CD14-positive monocyte (primary cell): ENCODE measurements around the gene IGSF9B. TPM values are rescaled to one million over a fixed set of nuclear protein-coding genes. Genes with fewer than 3 reads are reported as not detected.

Experiments
- DNase-seq, 3 donors: peaks; one replicate each; pipeline ENCODE4 v3.0.0-alpha.2; 2011 to 2022
- H2AFZ ChIP-seq: 2 replicates; pipeline ENCODE4 v1.6.0; 2012; ENCODE audit warnings: mild to moderate bottlenecking, low read depth, low read length, inconsistent platforms; ENCODE audit not compliant: insufficient read depth, poor library complexity, severe bottlenecking
- H3K27ac ChIP-seq, 2 donors: 1 replicate in 1 of 2; 2 replicates in 1 of 2; pipeline ENCODE4 v1.5.1; 2012 to 2013; ENCODE audit warnings: low read length in 2 of 2, control low read depth in 1 of 2, inconsistent platforms in 1 of 2, low read depth in 1 of 2, mild to moderate bottlenecking in 1 of 2
- H3K27me3 ChIP-seq, 2 donors: one replicate each; pipeline versions ENCODE4 v1.6.0 to v1.6.1; 2011 to 2013; ENCODE audit warnings: low read length in 2 of 2; ENCODE audit not compliant: control insufficient read depth in 2 of 2, insufficient read depth in 2 of 2
- H3K36me3 ChIP-seq, 2 donors: replicated peaks in 1 of 2; 1 replicate in 1 of 2; 2 replicates in 1 of 2; pipeline versions ENCODE4 v1.5.1 to v1.6.1; 2012 to 2013; ENCODE audit warnings: low read length in 2 of 2, control low read depth in 1 of 2, inconsistent platforms in 1 of 2, mild to moderate bottlenecking in 1 of 2; ENCODE audit not compliant: insufficient read depth in 2 of 2, control insufficient read depth in 1 of 2
- H3K4me1 ChIP-seq, 2 donors: 1 replicate in 1 of 2; 2 replicates in 1 of 2; pipeline versions ENCODE4 v1.5.1 to v1.6.1; 2012 to 2013; ENCODE audit warnings: low read length in 2 of 2, control low read depth in 1 of 2, inconsistent platforms in 1 of 2, mild to moderate bottlenecking in 1 of 2, moderate library complexity in 1 of 2; ENCODE audit not compliant: insufficient read depth in 2 of 2, control insufficient read depth in 1 of 2
- H3K4me2 ChIP-seq: replicated peaks from 2 replicates; pipeline ENCODE3; 2012; ENCODE audit warnings: low read length, moderate library complexity, mild to moderate bottlenecking; ENCODE audit not compliant: poor library complexity, severe bottlenecking; ENCODE audit errors: extremely low read depth
- H3K4me3 ChIP-seq, 3 experiments: fragments of 200-600 bp in 1 of 3; sonication (generic) in 1 of 3; replicated peaks in 1 of 3; 1 replicate in 2 of 3; 2 replicates in 1 of 3; pipeline ENCODE4 v1.5.1; 2011 to 2013; ENCODE audit warnings: low read length in 3 of 3, mild to moderate bottlenecking in 3 of 3, control low read depth in 2 of 3, low read depth in 2 of 3, inconsistent platforms in 1 of 3, moderate library complexity in 1 of 3
- H3K79me2 ChIP-seq: 2 replicates; pipeline ENCODE4 v1.6.0; 2012; ENCODE audit warnings: mild to moderate bottlenecking, control low read depth, inconsistent platforms, low read length, moderate library complexity; ENCODE audit not compliant: insufficient read depth
- H3K9ac ChIP-seq: 2 replicates; pipeline ENCODE4 v1.6.0; 2017; ENCODE audit warnings: low read length, mild to moderate bottlenecking; ENCODE audit not compliant: insufficient read depth, poor library complexity, severe bottlenecking
- H3K9me3 ChIP-seq, 2 donors: replicated peaks in 1 of 2; 1 replicate in 1 of 2; 2 replicates in 1 of 2; pipeline versions ENCODE4 v1.5.1 to v1.6.1; 2012 to 2013; ENCODE audit warnings: low read length in 2 of 2, control low read depth in 1 of 2; ENCODE audit not compliant: control insufficient read depth in 1 of 2, insufficient read depth in 1 of 2
- H4K20me1 ChIP-seq: 2 replicates; pipeline ENCODE4 v1.6.0; 2012; ENCODE audit warnings: mild to moderate bottlenecking, low read length, control low read depth, moderate library complexity; ENCODE audit not compliant: insufficient read depth
- H3K27ac Mint-ChIP-seq, 7 donors: one replicate each; pipeline ENCODE4 v1.8.0; 2020; ENCODE audit warnings: mild to moderate bottlenecking in 7 of 7, mixed read lengths in 7 of 7, moderate library complexity in 6 of 7, inconsistent platforms in 2 of 7
- H3K27me3 Mint-ChIP-seq, 3 donors: one replicate each; pipeline ENCODE4 v1.8.0; 2021 to 2022; ENCODE audit warnings: low read depth in 3 of 3, mild to moderate bottlenecking in 3 of 3, mixed read lengths in 3 of 3, moderate library complexity in 3 of 3, inconsistent platforms in 1 of 3
- H3K36me3 Mint-ChIP-seq, 2 donors: one replicate each; pipeline ENCODE4 v1.8.0; 2020; ENCODE audit warnings: mixed read lengths in 2 of 2, inconsistent platforms in 1 of 2, mild to moderate bottlenecking in 1 of 2
- H3K4me1 Mint-ChIP-seq: one replicate; pipeline ENCODE4 v1.8.0; 2020; ENCODE audit warnings: mild to moderate bottlenecking, mixed read lengths
- H3K4me3 Mint-ChIP-seq, 2 donors: one replicate each; pipeline ENCODE4 v1.8.0; 2020; ENCODE audit warnings: mild to moderate bottlenecking in 2 of 2, mixed read lengths in 2 of 2, moderate library complexity in 1 of 2
- H3K9me3 Mint-ChIP-seq, 7 donors: one replicate each; pipeline ENCODE4 v1.8.0; 2020 to 2022; ENCODE audit warnings: mixed read lengths in 7 of 7, mild to moderate bottlenecking in 6 of 7, moderate library complexity in 6 of 7, inconsistent platforms in 2 of 7
- WGBS: methylation state at CpG from one replicate; pipeline ENCODE4 v1.1.5; 2013; ENCODE audit warnings: missing lambda C conversion rate; ENCODE audit not compliant: insufficient coverage; 5-methylcytosine and 5-hydroxymethylcytosine counted together
- intact Hi-C, 2 donors: fragments of 100-400 bp; cut with micrococcal nuclease; formaldehyde crosslinking; loops; one replicate each; pipeline versions ENCODE4 v1.15.0 to v1.15.1; 2023
- polyA plus RNA-seq, 3 donors: library from polyadenylated mRNA; depleted of rRNA in 1 of 3; unstranded in 2 of 3; stranded (reverse) in 1 of 3; fragments of 300-500 nt in 2 of 3; fragments of >200 nt in 1 of 3; fragmentation: Illumina TruSeq in 2 of 3; gene quantifications; 1 replicate in 2 of 3; 2 replicates in 1 of 3; pipeline ENCODE4 v1.2.3, GENCODE V29; 2012 to 2021
- TF ChIP-seq, protein P1 (sequence below): fragments of 200-600 bp; IDR thresholded peaks from one replicate; pipeline ENCODE4 v1.8.0; 2022; ENCODE audit warnings: antibody characterized with exemption, mild to moderate bottlenecking

Gene IGSF9B
- polyA plus RNA-seq, 3 donors, result not detected

DNA sequence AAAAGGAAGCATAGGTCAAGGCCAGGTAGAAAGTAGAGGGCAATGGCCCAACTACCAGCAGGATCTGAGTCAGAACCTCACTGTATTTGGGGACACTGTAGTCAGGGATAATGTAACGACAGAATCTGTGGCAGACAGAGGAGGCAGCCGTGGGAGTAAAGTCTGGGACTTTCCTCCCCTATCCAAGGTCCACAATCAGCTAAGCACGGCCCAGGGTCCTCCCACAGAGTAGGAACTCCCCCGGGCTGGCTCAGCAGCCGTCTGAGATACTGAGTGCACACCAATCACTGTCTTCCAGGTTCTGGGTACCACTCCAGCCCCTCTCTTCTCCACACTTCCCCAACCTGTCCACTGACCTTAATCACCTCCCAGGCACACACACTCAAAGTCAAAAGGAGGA lies 3.2 kb downstream of the IGSF9B start:
- H3K27ac ChIP-seq, result no peak overlapping the region
- H3K27me3 ChIP-seq, result peaks cover 27 to 43% of the 10 kb centered on the region in 2 donors
- H2AFZ ChIP-seq, result no peak overlapping the region
- peaks cover 0 to 16% of the 10 kb centered on the region in 2 donors for H3K9me3 ChIP-seq
- peaks cover 0 to 10% (median 4%) of the 10 kb centered on the region in 7 donors for H3K9me3 Mint-ChIP-seq
- TF ChIP-seq, protein P1, sequence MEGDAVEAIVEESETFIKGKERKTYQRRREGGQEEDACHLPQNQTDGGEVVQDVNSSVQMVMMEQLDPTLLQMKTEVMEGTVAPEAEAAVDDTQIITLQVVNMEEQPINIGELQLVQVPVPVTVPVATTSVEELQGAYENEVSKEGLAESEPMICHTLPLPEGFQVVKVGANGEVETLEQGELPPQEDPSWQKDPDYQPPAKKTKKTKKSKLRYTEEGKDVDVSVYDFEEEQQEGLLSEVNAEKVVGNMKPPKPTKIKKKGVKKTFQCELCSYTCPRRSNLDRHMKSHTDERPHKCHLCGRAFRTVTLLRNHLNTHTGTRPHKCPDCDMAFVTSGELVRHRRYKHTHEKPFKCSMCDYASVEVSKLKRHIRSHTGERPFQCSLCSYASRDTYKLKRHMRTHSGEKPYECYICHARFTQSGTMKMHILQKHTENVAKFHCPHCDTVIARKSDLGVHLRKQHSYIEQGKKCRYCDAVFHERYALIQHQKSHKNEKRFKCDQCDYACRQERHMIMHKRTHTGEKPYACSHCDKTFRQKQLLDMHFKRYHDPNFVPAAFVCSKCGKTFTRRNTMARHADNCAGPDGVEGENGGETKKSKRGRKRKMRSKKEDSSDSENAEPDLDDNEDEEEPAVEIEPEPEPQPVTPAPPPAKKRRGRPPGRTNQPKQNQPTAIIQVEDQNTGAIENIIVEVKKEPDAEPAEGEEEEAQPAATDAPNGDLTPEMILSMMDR, result no peak
- H3K27ac Mint-ChIP-seq, result peak overlapping the region in 1 of 7 donors; percentile 50
- H3K4me1 Mint-ChIP-seq, result peaks cover 5% of the 10 kb centered on the region
- no peaks in the 10 kb centered on the region for H3K36me3 ChIP-seq
- H3K4me3 Mint-ChIP-seq, result no peak overlapping the region
- no peaks in the 10 kb centered on the region for H3K36me3 Mint-ChIP-seq
- no peak overlapping the region for H3K4me3 ChIP-seq
- H4K20me1 ChIP-seq, result no peaks in the 10 kb centered on the region
- 85% methylated on average over 5 of the region's 5 CpGs for WGBS
- no peaks in the 10 kb centered on the region for H3K79me2 ChIP-seq
- H3K9ac ChIP-seq, result no peak overlapping the region
- no peak for DNase-seq
- H3K4me2 ChIP-seq, result no peak overlapping the region
- H3K4me1 ChIP-seq, result no peaks in the 10 kb centered on the region
- intact Hi-C loops, result no loop called here
- peaks cover 45 to 53% (median 52%) of the 10 kb centered on the region in 3 donors for H3K27me3 Mint-ChIP-seq

DNA sequence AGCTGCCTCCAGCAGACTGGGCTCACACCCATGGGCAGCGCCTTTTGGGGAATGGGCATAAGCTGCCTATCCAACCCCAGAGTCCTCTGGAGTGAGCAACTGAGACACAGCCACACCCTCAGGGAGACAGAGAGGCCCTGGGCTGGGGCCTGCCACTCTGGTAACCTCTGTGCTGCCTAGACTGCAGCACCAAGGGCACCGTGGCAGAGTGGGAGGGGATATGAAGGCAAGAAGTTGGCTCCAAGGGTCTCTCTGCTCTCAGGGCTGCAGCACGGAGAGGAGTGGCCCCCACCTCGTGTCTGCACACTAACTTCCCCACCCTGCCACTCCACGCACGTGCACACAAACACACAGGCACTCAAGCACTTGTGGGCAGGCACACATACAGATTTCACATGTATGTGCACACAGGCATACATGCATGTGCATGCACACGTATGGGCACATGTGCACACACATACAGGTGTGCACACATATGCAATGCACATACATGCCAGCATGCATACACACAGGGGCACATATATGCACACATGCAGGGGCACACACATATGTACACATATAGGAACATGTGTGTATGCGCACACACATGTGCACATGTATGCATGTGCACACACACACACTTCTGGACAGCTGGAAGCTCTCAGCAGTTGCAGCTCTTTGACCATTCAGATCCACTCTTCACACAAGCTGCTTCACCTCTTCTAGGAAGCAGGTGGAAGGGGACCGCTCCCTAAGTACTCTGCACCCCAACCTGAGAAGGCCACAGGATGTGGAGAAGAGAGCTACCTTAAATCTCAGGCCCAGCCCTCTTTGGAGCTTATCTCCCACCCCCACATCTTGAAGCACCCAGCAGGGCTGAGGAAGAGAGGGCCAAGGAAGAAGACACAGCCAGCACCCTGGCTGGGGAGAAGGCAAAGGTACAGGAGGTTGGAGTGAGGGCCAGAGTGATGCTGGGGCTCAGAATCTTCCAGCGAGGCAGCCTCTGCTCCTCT lies 4.3 kb downstream of the IGSF9B start:
- peaks cover 40 to 47% (median 45%) of the 10 kb centered on the region in 3 donors for H3K27me3 Mint-ChIP-seq
- H3K36me3 Mint-ChIP-seq, result no peaks in the 10 kb centered on the region
- no peaks in the 10 kb centered on the region for H4K20me1 ChIP-seq
- no peak overlapping the region for H3K27ac Mint-ChIP-seq
- no peak overlapping the region for H3K27ac ChIP-seq
- no peak overlapping the region for H3K4me2 ChIP-seq
- H3K4me3 Mint-ChIP-seq, result no peak overlapping the region
- H3K4me1 Mint-ChIP-seq, result peaks cover 5% of the 10 kb centered on the region
- H2AFZ ChIP-seq, result no peak overlapping the region
- TF ChIP-seq, protein P1, result no peak
- peaks cover 0 to 13% of the 10 kb centered on the region in 2 donors for H3K9me3 ChIP-seq
- H3K27me3 ChIP-seq, result peaks cover 19 to 32% of the 10 kb centered on the region in 2 donors
- intact Hi-C loops, result no loop called here
- no peak for DNase-seq
- H3K4me3 ChIP-seq, result no peak overlapping the region
- no peaks in the 10 kb centered on the region for H3K79me2 ChIP-seq
- H3K36me3 ChIP-seq, result no peaks in the 10 kb centered on the region
- 89% methylated on average over 6 of the region's 10 CpGs for WGBS
- H3K9me3 Mint-ChIP-seq, result peaks cover 0 to 10% (median 3%) of the 10 kb centered on the region in 7 donors
- no peak overlapping the region for H3K9ac ChIP-seq
- H3K4me1 ChIP-seq, result no peaks in the 10 kb centered on the region
